PC-9 (cell line): Measurements from ENCODE around the gene GPR15LG. TPM values are rescaled to one million over a fixed set of nuclear protein-coding genes. Genes with fewer than 3 reads are reported as not detected.
"Not testable (repeated sequence)": the region's sequence is repeated elsewhere in the genome, so short reads cannot be mapped to it uniquely, and the experiment has no call there.

Experiments
- BruUV-seq: library from RNA; stranded (reverse); fragments of 400-500 nt; replicated peaks from 2 replicates; lab custom pipeline; 2021; lab: Mats Ljungman, UMichigan
- CTCF ChIA-PET: fragments of 300-600 bp; sonication (Branson Sonifier 250); formaldehyde crosslinking; loops from one replicate; lab custom pipeline; 2022; ENCODE audit warnings: antibody characterized with exemption; lab: Charles Lee
- POLR2A ChIA-PET: fragments of 300-600 bp; sonication (Branson Sonifier 250); formaldehyde crosslinking; loops from one replicate; lab custom pipeline; 2022; ENCODE audit warnings: antibody characterized with exemption; ENCODE audit not compliant: unreplicated experiment; lab: Charles Lee
- DNase-seq, 2 experiments: peaks; one replicate each; pipeline versions ENCODE4 v3.0.0 to v3.0.0-alpha.2; 2015 to 2022; ENCODE audit warnings: mixed read lengths in 1 of 2
- H2AFZ ChIP-seq: fragments of 200-600 bp; sonication (generic); 2 replicates; pipeline ENCODE4 v1.8.1; 2017; ENCODE audit warnings: antibody characterized with exemption
- H3F3A ChIP-seq: fragments of 200-600 bp; sonication (generic); 2 replicates; pipeline ENCODE4 v1.8.1; 2017; ENCODE audit warnings: antibody characterized with exemption, mild to moderate bottlenecking, low read depth; ENCODE audit not compliant: insufficient read depth
- H3K27ac ChIP-seq: fragments of 200-600 bp; sonication (generic); 2 replicates; pipeline ENCODE4 v1.6.1; 2016; ENCODE audit warnings: mixed run types
- H3K27me3 ChIP-seq: fragments of 200-600 bp; sonication (generic); 2 replicates; pipeline ENCODE4 v1.6.1; 2016; ENCODE audit warnings: low read depth, mixed run types; ENCODE audit not compliant: insufficient read depth
- H3K36me3 ChIP-seq: fragments of 200-600 bp; sonication (generic); 2 replicates; pipeline ENCODE4 v1.6.1; 2016; ENCODE audit warnings: low read depth, mixed run types
- H3K4me1 ChIP-seq: fragments of 200-600 bp; sonication (generic); replicated peaks from 2 replicates; pipeline ENCODE4 v1.6.1; 2016; ENCODE audit warnings: mixed run types; ENCODE audit not compliant: insufficient read depth
- H3K4me2 ChIP-seq: fragments of 200-600 bp; sonication (generic); 2 replicates; pipeline ENCODE4 v1.6.1; 2017; ENCODE audit warnings: mixed run types
- H3K4me3 ChIP-seq: fragments of 200-600 bp; sonication (generic); 2 replicates; pipeline ENCODE4 v1.6.1; 2016; ENCODE audit warnings: mixed run types
- H3K79me2 ChIP-seq: fragments of 200-600 bp; sonication (generic); 2 replicates; pipeline ENCODE4 v1.6.1; 2017; ENCODE audit warnings: low read depth, mixed run types
- H3K9me2 ChIP-seq: fragments of 200-600 bp; sonication (generic); 2 replicates; pipeline ENCODE4 v1.8.1; 2017; ENCODE audit warnings: mild to moderate bottlenecking; ENCODE audit not compliant: insufficient read depth
- H3K9me3 ChIP-seq: fragments of 200-600 bp; sonication (generic); 2 replicates; pipeline ENCODE4 v1.8.1; 2016; ENCODE audit warnings: low read depth; ENCODE audit not compliant: insufficient read depth
- H4K20me1 ChIP-seq: fragments of 200-600 bp; sonication (generic); 2 replicates; pipeline ENCODE4 v1.8.1; 2017; ENCODE audit not compliant: insufficient read depth
- EZH2 ChIP-seq: fragments of 200-600 bp; sonication (generic); IDR thresholded peaks from 2 replicates; pipeline ENCODE4 v1.8.0; 2017; ENCODE audit warnings: antibody characterized with exemption, low read depth
- intact Hi-C: fragments of 100-400 bp; cut with micrococcal nuclease; formaldehyde crosslinking; loops from one replicate; pipeline ENCODE4 v1.10.0; 2022; ENCODE audit not compliant: unreplicated experiment
- total RNA-seq: library from RNA; stranded (reverse); gene quantifications from 2 replicates; pipeline ENCODE4 v1.2.3, GENCODE V29; 2021
- TF ChIP-seq, protein P1 (sequence below): fragments of 200-600 bp; sonication (generic); conservative IDR thresholded peaks from 2 replicates; pipeline ENCODE4 v1.6.1; 2017; ENCODE audit warnings: mixed run types, antibody characterized with exemption, mild to moderate bottlenecking, moderate library complexity

Gene GPR15LG
- total RNA-seq, 1 experiment from 2014 or later: not detected

DNA sequence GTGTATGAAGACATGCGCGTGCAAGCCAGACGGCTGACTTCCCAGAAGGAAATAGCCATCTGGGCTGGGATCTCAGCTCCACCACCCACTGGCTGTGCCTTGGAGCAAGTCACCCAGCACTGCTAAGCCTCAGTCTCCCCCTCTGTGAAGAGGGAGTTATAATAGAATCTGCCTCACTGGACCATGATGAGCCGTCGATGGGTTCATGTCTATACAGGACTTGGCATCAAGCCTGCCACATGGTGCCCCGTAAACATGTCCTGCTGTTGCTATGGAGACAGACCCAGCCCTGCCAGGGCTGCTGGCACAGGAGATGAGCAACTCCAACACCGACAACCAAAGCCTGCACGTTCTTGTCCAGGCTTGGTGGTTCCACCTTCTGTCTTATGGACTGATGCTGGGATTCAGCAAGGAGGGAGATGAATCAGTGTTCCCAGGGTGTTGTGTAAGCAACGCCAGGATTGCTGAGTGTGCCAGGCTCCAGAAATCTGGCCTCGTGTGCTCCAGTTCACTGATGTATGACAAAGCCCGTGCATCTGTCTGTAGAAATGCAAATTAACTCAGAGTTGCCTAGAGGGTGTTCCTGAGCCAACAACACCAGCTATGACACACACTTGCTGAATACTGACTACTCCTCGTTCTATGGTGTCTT is 5.6 kb downstream of the GPR15LG start:
- Histone ChIP-seq H3K4me1 (no peaks in the 10 kb centered on the region), H2AFZ (no peak overlapping the region), H3K4me2 (no peak overlapping the region), H3K36me3 (no peaks in the 10 kb centered on the region), H3K27ac (no peak overlapping the region), H3K4me3 (no peak overlapping the region), H4K20me1 (no peaks in the 10 kb centered on the region), H3K27me3 (peaks cover 49% of the 10 kb centered on the region), H3K9me3 (no peaks in the 10 kb centered on the region), H3F3A (peaks cover 3% of the 10 kb centered on the region; the same call in 1 of the 2 replicates), H3K79me2 (no peaks in the 10 kb centered on the region), H3K9me2 (no peaks in the 10 kb centered on the region)
- ChIA-PET CTCF (no interaction called here), POLR2A (no interaction called here)
- intact Hi-C loops: no loop called here
- BruUV-seq: no TSS peak
- TF ChIP-seq, protein P1, sequence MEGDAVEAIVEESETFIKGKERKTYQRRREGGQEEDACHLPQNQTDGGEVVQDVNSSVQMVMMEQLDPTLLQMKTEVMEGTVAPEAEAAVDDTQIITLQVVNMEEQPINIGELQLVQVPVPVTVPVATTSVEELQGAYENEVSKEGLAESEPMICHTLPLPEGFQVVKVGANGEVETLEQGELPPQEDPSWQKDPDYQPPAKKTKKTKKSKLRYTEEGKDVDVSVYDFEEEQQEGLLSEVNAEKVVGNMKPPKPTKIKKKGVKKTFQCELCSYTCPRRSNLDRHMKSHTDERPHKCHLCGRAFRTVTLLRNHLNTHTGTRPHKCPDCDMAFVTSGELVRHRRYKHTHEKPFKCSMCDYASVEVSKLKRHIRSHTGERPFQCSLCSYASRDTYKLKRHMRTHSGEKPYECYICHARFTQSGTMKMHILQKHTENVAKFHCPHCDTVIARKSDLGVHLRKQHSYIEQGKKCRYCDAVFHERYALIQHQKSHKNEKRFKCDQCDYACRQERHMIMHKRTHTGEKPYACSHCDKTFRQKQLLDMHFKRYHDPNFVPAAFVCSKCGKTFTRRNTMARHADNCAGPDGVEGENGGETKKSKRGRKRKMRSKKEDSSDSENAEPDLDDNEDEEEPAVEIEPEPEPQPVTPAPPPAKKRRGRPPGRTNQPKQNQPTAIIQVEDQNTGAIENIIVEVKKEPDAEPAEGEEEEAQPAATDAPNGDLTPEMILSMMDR: no peak
- no peak for TF ChIP-seq EZH2
- DNase-seq: no peak

DNA sequence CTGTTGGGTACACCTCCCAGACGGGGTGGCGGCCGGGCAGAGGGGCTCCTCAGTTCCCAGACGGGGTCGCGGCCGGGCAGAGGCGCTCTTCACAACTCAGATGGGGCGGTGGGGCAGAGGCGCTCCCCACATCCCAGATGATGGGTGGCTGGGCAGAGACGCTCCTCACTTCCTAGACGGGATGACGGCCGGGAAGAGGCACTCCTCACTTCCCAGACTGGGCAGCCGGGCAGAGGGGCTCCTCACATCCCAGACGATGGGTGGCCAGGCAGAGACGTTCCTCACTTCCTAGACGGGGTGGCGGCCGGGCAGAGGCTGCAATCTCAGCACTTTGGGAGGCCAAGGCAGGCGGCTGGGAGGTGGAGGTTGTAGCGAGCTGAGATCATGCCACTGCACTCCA is 6.8 kb downstream of the GPR15LG start:
- BruUV-seq, H2AFZ ChIP-seq, H3K79me2 ChIP-seq, H4K20me1 ChIP-seq, H3F3A ChIP-seq, H3K9me3 ChIP-seq, H3K4me1 ChIP-seq, intact Hi-C loops, H3K4me3 ChIP-seq, H3K36me3 ChIP-seq, CTCF ChIA-PET, DNase-seq, H3K4me2 ChIP-seq, H3K27ac ChIP-seq, H3K9me2 ChIP-seq, POLR2A ChIA-PET: not testable (repeated sequence)
- peaks cover 52% of the 10 kb centered on the region for H3K27me3 ChIP-seq

DNA sequence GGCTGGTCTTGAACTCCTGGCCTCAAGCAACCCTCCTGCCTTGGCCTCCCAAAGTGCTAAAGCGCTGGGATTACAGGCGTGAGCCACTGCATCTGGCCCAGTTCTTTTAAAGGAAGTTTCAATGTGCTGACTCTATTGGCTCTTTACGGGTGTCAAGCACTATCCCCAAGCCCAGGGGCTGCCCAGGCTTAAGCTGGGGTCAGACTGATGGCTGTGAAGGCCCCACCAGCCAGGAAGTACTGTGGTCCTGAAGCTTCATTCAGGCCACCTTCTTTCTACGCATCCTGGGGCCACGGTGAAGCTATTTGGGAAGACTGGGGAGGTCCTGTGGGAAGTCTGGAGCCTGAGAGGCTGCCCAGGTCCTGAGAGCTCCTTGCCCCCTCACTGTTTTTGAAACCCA is 8.0 kb downstream of the GPR15LG start:
- H3K4me2 ChIP-seq: no peak overlapping the region
- H3K4me1 ChIP-seq: no peaks in the 10 kb centered on the region
- H3K27ac ChIP-seq: no peak overlapping the region
- no TSS peak for BruUV-seq
- no peaks in the 10 kb centered on the region for H3K9me3 ChIP-seq
- no peaks in the 10 kb centered on the region for H3K9me2 ChIP-seq
- ChIA-PET POLR2A (no interaction called here), CTCF (interaction anchor here (0.5 kb wide), 1 partner anchor 1132 kb away, joined by 3 read pairs; no protein-coding TSS in a partner anchor)
- no peak overlapping the region for H3K4me3 ChIP-seq
- no peak for DNase-seq
- TF ChIP-seq EZH2: no peak
- TF ChIP-seq, protein P1: no peak
- H3K36me3 ChIP-seq: no peaks in the 10 kb centered on the region
- no peaks in the 10 kb centered on the region for H3K79me2 ChIP-seq
- no peak overlapping the region for H2AFZ ChIP-seq
- H4K20me1 ChIP-seq: no peaks in the 10 kb centered on the region
- intact Hi-C loops: no loop called here
- peaks cover 3% of the 10 kb centered on the region; the same call in 1 of the 2 replicates for H3F3A ChIP-seq
- H3K27me3 ChIP-seq: peaks cover 57% of the 10 kb centered on the region

DNA sequence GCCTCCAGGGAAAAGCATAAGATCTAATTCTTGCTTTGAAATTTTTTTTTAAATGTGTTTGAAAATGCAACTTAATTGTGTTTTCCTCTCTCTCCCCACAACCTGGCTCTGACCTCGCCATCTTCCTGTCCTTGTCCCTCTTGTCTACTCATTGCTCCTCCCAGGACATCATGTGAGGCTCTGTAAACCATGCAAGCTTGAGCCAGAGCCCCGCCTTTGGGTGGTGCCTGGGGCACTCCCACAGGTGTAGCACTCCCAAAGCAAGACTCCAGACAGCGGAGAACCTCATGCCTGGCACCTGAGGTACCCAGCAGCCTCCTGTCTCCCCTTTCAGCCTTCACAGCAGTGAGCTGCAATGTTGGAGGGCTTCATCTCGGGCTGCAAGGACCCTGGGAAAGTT is 10.9 kb downstream of the GPR15LG start:
- no peaks in the 10 kb centered on the region for H3K79me2 ChIP-seq
- no TSS peak for BruUV-seq
- no peaks in the 10 kb centered on the region for H3K4me1 ChIP-seq
- no peaks in the 10 kb centered on the region for H3F3A ChIP-seq
- H3K4me2 ChIP-seq: no peak overlapping the region
- H3K27me3 ChIP-seq: peaks cover 74% of the 10 kb centered on the region
- no peaks in the 10 kb centered on the region for H4K20me1 ChIP-seq
- no peak for DNase-seq
- no peaks in the 10 kb centered on the region for H3K9me2 ChIP-seq
- H3K9me3 ChIP-seq: no peaks in the 10 kb centered on the region
- TF ChIP-seq EZH2: no peak
- TF ChIP-seq, protein P1: no peak
- H3K4me3 ChIP-seq: no peak overlapping the region
- ChIA-PET CTCF (no interaction called here), POLR2A (no interaction called here)
- intact Hi-C loops: no loop called here
- no peaks in the 10 kb centered on the region for H3K36me3 ChIP-seq
- no peak overlapping the region for H2AFZ ChIP-seq
- no peak overlapping the region for H3K27ac ChIP-seq
